Frontal cortex (tissue), 4 donors: ENCODE measurements around the gene PCSK4. TPM values are rescaled to one million over a fixed set of nuclear protein-coding genes. Genes with fewer than 3 reads are reported as not detected.
"Not testable (repeated sequence)": the region's sequence is repeated elsewhere in the genome, so short reads cannot be mapped to it uniquely, and the experiment has no call there.

Experiments used
- DNase-seq, 2 donors: peaks; one replicate each; pipeline ENCODE4 v3.0.0; 2012; ENCODE audit warnings: low spot score in 2 of 2
- FAIRE-seq: peaks from 2 replicates; lab custom pipeline; 2012; peaks lifted over from hg19 to GRCh38; lab: Jason Lieb, UNC
- total RNA-seq: library from RNA; depleted of rRNA; stranded (reverse); fragments of >200 nt; gene quantifications from one replicate; pipeline ENCODE4 v1.2.3, GENCODE V29; 2014
- donor health status: control.
- donor health status: control.
- donor health status: control.

Gene PCSK4
- total RNA-seq, 1 donor from 2014 or later: 3.7 TPM

DNA sequence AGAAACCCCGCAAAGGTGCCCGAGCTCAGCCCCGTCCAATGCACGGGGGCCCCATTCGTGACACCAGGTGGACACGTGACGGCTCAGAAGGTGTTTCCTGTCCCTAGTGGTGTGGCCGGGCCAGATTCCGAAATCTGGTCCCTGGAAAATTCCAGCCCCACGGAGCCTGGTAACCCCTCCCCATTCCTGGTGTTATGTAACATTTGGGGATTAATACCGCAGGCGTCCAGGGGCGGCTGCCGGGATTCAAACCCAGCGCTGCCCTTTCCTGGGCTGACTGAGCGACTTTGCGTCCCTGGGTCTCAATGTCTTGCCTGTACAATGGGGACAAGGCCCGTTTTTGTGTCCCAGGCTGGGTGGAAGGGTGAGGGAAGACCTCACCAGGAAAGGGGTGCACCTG is 32.7 kb upstream of the PCSK4 start:
- DNase-seq: no peak
- no peak for FAIRE-seq

DNA sequence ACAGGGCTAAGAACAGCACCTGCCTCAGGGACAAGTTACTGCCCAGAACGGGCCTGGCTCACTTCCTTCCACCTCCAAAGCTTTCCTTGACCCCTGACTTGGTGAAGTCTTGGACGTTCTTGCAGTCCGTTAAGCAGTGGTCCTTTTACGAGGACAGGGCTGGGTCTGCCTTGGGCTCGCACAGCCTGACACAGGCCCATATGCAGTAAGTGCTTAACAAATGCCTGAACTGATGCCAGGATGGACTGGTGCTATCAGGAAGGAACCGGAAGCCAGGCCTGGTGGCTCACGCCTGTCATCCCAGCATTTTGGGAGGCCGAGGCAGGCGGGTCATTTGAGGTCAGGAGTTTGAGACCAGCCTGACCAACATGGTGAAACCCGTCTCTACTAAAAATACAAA is 31.9 kb upstream of the PCSK4 start:
- FAIRE-seq (no peak), DNase-seq (no peak)

DNA sequence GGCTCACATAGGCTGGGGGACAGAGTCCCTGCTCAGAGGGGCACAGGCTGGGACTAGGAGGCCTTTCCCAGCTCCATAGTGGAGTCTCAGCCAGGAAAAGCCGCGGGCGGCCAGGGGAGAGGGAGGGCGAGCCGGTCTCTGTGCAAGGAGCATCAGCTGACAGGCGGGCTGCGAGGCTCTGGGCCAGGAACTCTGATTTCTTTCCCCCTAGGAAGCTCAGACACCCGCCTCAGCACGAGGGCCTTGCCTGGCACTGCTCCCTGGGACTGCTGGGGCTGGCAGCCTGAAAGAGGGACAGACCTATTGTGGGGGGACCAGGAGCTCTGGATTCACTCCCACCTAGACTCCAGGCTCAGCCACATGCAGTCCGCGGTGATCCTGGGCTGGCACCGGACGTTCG is 31.5 kb upstream of the PCSK4 start:
- DNase-seq (no peak), FAIRE-seq (no peak)

DNA sequence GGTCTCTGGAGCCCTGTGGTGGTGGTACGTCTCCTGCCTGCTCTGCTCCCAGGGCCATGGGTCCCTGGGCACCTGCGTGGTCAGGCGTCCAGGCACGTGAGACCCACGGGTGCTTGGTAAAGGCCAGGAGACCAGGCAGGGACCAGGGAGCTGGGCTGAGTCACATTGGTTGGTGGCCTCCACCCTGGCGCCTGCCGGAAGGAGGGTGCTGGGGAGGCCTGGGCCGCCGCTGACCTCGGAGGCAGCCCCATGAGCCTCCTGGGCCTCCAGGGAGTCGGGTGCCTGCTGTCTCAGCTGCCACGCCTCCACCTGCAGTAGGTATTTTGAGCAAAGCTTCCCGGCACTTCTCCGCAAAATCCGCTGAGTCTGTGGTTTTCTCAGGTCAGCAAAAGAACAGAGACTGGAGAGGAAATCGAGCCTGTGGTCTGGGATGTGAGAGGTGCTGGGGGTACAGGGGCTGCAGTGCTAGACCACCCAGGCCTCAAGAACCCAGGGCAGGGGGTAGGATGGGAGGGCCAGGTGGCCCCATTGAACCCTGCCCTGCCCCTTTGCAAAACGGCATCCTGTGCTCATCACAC is 30.1 kb upstream of the PCSK4 start:
- DNase-seq (no peak), FAIRE-seq (no peak)

DNA sequence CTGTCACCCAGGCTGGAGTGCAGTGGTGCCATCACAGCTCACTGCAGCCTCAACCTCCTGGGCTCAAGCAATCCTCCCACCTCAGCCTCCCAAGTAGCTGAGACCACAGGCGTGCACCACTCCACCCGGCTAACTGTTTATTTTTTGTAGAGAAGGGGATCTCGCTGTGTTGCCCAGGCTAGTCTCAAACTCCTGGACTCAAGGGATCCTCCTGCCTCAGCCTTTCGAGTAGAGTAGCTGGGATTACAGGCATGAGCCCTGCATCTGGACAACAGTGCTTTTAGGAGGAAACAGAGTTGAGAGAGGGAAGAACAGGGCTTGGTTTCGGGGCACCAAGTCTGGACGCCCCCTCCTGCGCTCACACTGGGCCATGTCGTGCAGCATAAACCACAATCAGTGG is 29.7 kb upstream of the PCSK4 start:
- not testable (repeated sequence) for FAIRE-seq, DNase-seq

DNA sequence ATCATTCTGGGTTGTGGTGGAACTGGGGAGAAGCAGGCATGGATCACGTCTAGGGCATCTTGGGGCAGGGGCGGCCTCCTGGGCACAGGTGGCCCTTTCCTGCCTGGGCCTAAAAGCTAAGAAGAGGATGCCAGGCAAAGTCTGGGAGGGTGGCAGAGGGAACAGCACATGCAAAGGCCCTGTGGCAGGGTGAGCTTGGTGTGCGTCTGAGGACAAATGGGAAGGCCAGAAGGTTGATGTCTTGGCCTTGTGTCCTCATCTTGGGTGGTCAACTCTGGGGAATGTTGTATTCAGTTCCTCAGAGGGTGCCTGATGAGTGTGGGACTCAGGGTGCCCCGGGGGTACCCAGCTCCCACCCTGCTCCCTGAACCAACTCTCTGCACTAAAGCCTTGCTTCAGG is 28.3 kb upstream of the PCSK4 start:
- no peak for FAIRE-seq
- DNase-seq: no peak

DNA sequence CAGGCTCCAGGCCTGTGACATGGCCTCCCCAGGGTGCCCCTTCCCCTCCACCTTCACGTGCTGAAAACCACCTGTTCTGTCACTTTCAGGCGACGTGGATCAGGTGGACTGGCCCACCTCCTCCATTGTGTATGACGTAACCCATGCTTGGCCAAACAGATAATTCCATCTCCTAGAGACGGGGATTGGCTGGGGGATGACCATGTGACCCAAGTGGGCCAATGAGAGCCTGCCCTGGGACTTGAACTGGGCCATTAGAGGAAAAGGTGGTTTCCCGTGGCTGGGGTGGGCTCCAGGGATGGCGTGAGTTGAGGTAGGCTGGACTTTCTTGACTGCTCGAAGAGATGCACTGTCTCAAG is 26.2 kb upstream of the PCSK4 start:
- FAIRE-seq: no peak
- no peak for DNase-seq

DNA sequence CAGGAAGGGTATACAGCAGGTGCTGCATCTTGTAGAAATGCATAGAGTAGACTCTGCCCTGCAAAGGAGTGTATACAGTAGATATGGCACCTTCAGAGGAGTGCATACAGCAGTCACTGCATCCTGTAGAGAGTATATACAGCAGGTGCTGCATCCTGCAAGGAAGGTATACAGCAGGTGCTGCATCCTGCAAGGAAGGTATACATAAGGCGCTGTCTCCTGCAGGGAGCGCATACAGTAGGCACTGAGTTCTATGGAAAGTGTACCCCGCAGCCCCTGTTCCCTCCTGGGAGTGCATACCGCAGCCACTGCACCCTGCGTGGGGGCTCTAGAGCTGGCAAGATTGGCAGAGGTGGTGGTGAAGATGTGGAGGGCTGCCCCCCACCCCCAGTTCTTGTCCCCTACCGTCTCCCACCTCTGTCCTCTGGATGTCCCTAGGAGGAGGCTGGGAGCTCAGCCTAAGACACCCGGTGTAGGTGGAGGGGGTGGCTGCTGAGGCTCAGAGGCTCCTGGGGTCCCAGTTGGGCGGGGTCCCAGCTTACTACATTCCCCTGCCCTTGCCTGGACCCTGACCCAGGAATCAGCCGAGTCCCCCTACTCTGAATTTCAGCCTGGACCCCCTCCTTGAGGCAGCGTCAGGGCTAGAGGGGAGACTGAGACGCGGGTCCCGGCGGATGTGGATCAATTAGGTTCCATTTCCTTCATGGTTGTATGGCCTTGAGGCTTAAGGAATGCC is 25.0 kb upstream of the PCSK4 start:
- DNase-seq: no peak
- FAIRE-seq: no peak

DNA sequence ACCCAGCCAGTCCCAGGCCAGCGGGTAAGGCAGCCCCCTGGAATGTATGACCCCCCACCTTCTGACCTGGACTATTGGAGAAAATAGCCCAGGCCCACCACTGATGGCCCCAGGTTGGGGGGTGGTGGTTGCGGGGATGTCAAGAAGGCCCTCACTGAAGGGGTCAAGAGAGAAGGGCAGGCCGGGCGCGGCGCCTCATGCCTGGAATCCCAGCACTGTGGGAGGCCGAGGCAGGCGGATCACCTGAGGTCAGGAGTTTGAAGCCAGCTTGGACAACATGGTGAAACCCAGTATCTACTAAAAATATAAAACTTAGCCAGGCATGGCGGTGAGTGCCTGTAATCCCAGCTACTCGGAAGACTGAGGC is 24.1 kb upstream of the PCSK4 start:
- FAIRE-seq (no peak), DNase-seq (no peak)

DNA sequence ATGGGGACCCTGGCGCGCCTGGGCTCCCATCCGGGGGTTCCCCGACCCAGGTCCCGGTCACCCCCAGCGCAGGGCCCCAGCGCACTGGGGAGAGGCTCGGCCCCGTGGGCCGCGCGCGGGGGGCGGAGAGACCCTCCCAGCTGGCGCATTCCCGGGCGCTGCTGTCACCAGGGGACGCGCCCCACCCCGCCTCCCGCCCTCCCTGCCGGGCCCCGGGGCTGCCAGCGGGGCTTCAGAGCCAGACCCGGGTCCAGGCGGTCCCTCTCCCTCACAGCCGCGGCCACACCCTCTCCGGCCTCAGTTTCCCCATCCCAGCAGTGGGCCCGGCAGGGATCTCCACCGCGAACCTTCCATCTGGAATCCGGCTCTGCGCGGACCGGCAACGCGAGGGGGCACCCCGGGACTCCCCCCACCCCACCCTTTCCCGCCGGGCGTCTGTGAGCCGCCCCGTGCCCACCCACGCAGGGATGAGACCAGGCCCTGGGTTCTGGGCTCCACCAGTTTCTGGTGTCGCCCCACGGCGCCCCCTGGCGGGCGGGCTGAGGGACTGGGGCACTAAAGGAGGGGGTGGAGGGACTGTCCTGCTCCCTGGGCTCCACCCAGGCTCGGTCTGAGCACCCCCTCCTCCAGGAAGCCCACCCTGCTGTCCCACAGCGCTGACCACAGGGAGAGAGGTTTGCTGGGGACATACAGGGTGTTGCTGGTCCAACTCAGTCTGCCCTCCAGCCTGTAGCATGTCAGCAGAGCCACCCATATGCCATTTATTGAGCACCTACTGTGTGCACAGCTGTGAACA is 23.5 kb upstream of the PCSK4 start:
- peak in 1 of 2 donors; percentile 28 for DNase-seq
- FAIRE-seq: no peak

DNA sequence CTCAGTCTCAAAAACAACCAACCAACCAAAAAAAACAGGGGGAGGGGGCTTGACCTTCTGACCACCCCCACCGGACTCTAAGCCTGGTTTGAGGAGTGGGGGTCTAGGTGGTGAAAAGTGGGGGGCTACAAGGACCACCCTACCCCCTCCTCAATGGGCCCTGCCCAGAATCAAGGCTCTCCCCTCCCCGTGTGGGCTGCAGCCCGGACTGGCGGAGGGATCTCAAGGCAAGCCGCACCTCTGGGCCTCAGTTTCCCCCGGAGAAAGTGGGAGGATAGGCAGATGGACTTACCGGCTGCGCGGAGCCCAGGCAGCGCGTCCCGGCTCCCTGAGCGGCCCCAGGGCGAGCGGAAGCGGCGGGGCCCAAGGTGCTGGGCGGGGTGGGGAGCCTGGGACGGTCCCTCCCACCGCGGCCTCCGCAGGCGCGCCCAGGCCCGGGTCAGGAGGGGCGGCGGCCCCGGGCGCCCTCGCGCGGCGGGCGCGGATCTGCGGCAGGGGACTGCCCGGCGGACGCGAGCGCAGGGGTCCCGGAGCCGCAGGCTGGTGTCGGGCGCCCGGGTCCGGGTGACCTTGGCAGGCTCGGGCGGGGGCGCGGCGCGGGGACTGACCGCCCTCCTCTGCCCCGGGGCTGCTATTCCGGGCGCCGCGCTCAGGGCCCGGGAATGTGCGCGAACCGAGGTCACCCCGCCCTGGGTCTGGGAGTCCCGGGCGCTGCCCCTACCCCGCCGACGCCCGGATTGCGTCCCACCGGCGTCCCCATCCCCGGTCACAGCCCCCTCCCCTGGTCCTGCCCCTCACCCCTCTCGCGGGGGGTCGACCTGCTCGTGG is 22.7 kb upstream of the PCSK4 start, which contains the start of gene ADAMTSL5:
TSS of gene ADAMTSL5 (minus strand) at position 349 of the 828 bp plus-strand sequence. CDS start 2,076 bp downstream, outside the sequence.
- DNase-seq (peak in 1 of 2 donors; percentile 52), FAIRE-seq (no peak)

DNA sequence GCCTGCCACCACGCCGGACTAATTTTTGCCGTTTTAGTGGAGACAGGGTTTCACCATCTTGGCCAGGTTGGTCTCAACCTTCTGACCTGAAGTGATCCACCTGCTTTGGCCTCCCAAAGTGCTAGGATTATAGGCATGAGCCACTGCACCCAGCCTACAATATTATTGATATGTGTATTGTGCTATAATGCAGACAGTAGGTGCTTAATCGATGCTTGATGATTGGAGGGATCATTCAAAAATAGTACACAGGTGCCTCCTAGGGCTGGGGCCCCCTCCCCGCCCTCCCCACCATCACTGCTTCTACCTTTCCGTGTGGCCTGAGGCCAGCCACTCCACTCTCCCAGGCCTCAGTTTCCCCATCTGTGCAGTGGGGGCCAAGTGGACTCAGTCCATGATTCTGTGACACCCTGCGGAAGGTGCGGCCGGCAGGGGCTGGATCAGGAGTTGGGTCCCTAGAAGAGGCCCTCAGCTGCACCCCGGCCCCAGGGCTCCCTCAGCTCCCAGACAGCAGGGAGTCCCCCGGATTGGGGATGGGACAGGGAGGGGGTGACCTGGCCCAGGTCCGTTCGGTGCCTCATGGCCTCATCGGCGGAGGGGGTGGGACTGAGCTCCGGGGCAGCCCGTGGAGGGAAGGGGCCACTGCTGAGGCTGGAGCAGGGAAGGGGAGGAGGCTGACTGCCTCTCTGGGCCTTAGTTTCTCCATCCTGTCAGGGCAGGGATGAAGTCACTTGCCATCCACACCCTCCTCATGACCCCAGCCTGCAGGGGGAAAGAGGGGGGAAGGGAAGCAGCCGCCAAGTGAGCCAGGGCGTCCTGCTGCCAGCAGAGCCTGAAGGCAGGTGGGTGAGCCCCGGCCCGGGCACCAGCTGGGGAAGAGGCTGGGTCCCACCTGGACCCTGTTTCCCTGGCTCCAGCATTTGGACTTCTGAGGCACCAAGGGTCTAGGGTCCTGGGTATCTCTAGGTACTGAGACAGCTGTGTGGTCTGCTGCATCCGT is 21.5 kb upstream of the PCSK4 start:
- FAIRE-seq: no peak

DNA sequence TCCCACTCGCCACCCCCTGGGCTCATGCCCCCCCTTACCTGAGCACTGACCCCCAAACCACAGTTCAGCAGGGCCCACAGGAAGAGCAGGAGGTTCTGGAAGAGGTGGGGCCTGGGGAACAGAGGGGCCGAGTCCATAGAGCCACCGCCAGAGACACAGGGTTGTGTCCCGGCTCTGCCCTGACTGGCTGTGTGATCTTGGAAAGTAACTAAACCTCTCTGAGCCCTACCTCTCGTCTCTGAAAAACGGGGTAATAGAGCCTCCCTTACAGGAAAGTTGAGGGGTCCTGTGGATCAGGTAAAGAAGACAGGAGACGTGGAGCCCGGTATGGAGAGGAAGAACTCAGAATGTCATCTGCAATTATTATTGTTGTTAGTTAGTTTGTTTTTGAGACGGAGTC is 20.7 kb upstream of the PCSK4 start:
- FAIRE-seq (no peak), DNase-seq (no peak)

More for the DNA sequence above, 21.5 kb upstream of the PCSK4 start:
- DNase-seq: no peak

DNA sequence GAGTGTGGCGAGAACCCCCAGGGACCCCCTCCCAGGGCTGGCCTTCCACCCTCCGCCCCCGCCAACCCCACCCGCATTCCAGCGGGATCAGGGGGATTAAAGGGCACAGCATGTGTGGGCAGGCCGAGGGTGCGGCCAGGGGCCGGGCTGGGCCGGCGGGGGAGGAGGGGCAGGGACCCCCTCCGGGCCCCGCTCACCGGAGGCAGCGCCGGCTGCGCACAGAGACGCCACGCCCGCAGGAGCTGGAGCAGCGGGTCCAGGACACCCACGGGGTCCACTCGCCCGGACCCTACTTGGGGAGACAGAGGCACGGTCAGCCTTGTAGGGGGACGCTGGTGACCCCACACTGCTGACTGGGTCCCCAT is 20.3 kb upstream of the PCSK4 start:
- DNase-seq: no peak
- FAIRE-seq: no peak

DNA sequence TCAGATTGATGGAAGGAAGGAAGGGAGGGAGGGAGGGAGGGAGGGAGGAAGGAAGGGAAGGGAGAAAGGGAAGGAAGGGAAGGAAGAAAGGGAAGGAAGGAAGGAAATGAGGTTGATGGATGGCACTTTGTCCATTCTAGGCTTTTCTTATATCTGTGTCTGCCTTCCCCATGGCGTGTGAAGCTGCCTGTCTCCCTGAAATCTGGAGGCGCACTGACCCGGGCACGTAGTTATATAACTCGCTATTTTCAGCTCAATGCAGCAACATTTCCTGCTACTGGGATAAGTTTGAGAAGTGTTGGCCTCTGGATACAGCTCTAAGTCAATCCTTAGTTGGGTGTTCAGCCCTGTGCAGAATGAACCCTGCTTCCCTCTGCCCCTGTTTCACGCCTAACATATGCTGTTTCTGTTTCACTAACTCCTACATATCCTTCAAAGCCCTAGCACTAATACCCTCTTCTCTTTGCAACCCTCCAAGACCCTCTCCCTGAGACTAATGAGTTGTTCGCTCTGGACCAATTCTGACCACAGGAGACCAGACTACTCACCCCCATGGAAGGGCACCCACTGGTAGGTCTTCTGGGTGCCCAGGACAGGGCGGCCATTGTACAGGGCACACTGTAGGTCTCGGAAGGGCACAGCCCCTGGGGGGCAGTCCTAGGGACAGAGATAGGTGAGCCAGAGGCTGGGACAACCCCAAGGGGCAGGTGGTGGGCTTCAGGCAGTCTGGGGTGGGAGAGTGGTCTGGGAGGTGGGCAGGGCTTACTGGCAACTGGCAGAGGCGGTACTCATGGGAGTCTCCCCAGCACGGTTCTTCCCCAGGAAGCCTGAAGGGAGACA is 19.7 kb upstream of the PCSK4 start:
- no peak for FAIRE-seq
- no peak for DNase-seq

DNA sequence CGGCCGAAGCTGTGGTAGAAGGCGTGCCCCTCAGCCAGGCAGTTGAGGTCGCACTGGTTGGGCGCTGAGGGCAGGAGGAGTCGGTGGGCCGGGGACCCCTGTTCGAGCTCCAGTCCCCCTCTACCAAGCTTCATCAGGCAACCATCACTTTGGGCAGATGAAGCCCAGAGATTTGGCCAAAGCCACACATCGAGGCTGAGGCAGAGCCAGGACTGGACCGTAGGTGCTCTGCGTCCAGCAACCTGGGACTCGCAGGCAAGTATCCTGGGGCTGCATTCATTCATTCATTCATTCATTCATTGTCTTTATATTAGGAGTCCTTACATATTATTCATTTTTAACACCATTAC is 18.3 kb upstream of the PCSK4 start:
- DNase-seq (no peak), FAIRE-seq (no peak)

DNA sequence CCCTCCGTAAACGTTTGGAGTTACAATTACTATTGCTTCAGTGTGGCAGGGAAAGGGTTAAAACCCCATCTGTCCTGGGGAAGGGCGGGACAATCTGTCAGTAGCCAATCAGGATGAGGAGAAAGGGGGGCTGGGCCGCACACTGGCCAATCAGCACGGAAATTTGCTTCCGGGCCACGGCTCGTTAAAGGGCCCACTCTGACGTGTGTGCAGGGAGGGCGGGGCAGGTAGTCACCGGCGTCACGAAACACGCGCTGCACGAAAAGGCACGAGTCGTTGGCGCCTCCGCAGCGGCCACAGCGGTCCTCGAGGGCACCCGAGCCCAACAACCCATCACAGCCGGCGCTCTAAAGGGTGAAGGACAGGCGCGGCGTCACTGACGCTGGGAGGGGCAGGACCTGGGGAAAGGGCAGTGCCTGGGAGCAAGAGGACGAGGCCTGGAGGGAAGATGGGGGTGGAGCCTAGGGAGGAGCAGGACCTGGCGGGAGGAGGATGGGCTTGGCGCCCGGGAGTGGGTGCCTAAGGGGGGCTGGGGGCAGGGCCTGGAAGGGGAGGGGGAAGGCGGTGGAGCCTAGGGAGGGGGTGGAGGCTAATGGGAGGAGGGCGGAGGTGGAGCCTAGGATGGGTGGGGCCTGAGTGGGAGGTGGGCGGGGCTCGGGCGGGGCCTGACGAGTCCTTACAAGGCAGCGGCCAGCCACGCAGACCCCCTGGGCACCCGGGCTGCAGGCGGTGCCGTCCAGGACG is 17.8 kb upstream of the PCSK4 start:
- DNase-seq (peak; percentile 99), FAIRE-seq (peak; percentile 84)
